H1 (cell line): ENCODE data around the gene MYO1G. TPM values are rescaled to one million over a fixed set of nuclear protein-coding genes. Genes with fewer than 3 reads are reported as not detected.

Source experiments
- CBX8 ChIP-seq: fragments of 300-800, 300-1000 bp; sonication (generic); IDR thresholded peaks from 2 replicates; pipeline ENCODE4 v1.7.1; 2016; ENCODE audit warnings: low read depth, low read length, borderline replicate concordance
- GTF2F1 ChIP-seq: IDR thresholded peaks from 2 replicates; pipeline ENCODE4 v1.6.1; 2012; ENCODE audit warnings: low read depth, low read length, improper control_type of control experiment, borderline replicate concordance
- polyA plus RNA-seq, 7 experiments: library from polyadenylated mRNA; depleted of rRNA in 3 of 7; stranded (reverse) in 5 of 7; unstranded in 2 of 7; fragments of >200 nt in 5 of 7; fragments of 200-250 nt in 2 of 7; gene quantifications; 1 replicate in 5 of 7; 2 replicates in 1 of 7; 4 replicates in 1 of 7; pipeline versions ENCODE4 v1.2.1 to v1.2.3, GENCODE V29; 2011 to 2013; ENCODE audit warnings: missing spikeins in 2 of 7, mixed read lengths in 2 of 7
- total RNA-seq: library from RNA; stranded (reverse); fragmentation: NEBNext Ultra II Directional; extraction: Animal tissue kit (Norgen Biotek cat#: 25700); gene quantifications from 2 replicates; pipeline ENCODE4 v1.2.1, GENCODE V29; 2021
- TF ChIP-seq, protein P1 (sequence below): fragments of 300-600 bp; sonication (generic); IDR thresholded peaks from 2 replicates; pipeline ENCODE4 v1.7.1; 2012; ENCODE audit warnings: low read length, moderate library complexity, mild to moderate bottlenecking, inconsistent platforms; ENCODE audit not compliant: insufficient replicate concordance

The MYO1G gene
- total and polyA plus RNA-seq, 2 of the 8 experiments (the other 6 are each of a cell fraction or from before 2014, with no cell fraction given), result 0.08 to 0.19 TPM

DNA sequence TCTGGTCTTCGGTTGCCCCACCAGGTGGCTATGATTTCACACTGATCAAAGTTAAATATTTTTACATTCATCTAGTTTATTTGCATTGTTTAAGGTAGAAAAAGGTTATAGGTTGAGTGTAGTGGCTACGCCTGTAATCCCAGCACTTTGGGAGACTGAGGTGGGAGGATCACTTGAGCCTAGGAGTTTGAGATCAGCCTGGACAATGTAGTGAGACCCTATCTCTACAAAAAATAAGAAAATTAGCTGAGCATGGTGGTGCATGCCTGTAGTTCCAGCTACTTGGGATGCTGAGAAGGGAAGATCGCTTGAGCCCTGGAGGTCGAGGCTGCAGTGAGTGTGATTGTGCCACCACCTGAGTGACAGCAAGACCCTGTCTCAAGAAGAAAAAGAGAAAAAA, 25.0 kb upstream of the MYO1G start (continued):
- TF ChIP-seq, protein P1, sequence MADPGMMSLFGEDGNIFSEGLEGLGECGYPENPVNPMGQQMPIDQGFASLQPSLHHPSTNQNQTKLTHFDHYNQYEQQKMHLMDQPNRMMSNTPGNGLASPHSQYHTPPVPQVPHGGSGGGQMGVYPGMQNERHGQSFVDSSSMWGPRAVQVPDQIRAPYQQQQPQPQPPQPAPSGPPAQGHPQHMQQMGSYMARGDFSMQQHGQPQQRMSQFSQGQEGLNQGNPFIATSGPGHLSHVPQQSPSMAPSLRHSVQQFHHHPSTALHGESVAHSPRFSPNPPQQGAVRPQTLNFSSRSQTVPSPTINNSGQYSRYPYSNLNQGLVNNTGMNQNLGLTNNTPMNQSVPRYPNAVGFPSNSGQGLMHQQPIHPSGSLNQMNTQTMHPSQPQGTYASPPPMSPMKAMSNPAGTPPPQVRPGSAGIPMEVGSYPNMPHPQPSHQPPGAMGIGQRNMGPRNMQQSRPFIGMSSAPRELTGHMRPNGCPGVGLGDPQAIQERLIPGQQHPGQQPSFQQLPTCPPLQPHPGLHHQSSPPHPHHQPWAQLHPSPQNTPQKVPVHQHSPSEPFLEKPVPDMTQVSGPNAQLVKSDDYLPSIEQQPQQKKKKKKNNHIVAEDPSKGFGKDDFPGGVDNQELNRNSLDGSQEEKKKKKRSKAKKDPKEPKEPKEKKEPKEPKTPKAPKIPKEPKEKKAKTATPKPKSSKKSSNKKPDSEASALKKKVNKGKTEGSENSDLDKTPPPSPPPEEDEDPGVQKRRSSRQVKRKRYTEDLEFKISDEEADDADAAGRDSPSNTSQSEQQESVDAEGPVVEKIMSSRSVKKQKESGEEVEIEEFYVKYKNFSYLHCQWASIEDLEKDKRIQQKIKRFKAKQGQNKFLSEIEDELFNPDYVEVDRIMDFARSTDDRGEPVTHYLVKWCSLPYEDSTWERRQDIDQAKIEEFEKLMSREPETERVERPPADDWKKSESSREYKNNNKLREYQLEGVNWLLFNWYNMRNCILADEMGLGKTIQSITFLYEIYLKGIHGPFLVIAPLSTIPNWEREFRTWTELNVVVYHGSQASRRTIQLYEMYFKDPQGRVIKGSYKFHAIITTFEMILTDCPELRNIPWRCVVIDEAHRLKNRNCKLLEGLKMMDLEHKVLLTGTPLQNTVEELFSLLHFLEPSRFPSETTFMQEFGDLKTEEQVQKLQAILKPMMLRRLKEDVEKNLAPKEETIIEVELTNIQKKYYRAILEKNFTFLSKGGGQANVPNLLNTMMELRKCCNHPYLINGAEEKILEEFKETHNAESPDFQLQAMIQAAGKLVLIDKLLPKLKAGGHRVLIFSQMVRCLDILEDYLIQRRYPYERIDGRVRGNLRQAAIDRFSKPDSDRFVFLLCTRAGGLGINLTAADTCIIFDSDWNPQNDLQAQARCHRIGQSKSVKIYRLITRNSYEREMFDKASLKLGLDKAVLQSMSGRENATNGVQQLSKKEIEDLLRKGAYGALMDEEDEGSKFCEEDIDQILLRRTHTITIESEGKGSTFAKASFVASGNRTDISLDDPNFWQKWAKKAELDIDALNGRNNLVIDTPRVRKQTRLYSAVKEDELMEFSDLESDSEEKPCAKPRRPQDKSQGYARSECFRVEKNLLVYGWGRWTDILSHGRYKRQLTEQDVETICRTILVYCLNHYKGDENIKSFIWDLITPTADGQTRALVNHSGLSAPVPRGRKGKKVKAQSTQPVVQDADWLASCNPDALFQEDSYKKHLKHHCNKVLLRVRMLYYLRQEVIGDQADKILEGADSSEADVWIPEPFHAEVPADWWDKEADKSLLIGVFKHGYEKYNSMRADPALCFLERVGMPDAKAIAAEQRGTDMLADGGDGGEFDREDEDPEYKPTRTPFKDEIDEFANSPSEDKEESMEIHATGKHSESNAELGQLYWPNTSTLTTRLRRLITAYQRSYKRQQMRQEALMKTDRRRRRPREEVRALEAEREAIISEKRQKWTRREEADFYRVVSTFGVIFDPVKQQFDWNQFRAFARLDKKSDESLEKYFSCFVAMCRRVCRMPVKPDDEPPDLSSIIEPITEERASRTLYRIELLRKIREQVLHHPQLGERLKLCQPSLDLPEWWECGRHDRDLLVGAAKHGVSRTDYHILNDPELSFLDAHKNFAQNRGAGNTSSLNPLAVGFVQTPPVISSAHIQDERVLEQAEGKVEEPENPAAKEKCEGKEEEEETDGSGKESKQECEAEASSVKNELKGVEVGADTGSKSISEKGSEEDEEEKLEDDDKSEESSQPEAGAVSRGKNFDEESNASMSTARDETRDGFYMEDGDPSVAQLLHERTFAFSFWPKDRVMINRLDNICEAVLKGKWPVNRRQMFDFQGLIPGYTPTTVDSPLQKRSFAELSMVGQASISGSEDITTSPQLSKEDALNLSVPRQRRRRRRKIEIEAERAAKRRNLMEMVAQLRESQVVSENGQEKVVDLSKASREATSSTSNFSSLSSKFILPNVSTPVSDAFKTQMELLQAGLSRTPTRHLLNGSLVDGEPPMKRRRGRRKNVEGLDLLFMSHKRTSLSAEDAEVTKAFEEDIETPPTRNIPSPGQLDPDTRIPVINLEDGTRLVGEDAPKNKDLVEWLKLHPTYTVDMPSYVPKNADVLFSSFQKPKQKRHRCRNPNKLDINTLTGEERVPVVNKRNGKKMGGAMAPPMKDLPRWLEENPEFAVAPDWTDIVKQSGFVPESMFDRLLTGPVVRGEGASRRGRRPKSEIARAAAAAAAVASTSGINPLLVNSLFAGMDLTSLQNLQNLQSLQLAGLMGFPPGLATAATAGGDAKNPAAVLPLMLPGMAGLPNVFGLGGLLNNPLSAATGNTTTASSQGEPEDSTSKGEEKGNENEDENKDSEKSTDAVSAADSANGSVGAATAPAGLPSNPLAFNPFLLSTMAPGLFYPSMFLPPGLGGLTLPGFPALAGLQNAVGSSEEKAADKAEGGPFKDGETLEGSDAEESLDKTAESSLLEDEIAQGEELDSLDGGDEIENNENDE, result no peak
- TF ChIP-seq CBX8, result no peak
- TF ChIP-seq GTF2F1, result no peak
